ENCODE data around the gene FTCD. TPM values are rescaled to one million over a fixed set of nuclear protein-coding genes. Genes with fewer than 3 reads are reported as not detected.

The FTCD gene
- total RNA-seq, 1 experiment from 2014 or later, result 0.40 TPM

- Histone ChIP-seq H3K27ac (ENCODE audit: low read length) (no peak overlapping the region), H4K20me1 (ENCODE audit: low read length) (no peaks in the 10 kb centered on the region), H3K27me3 (ENCODE audit: low read length) (no peaks in the 10 kb centered on the region), H3F3A (ENCODE audit: low read length, unreplicated experiment) (no peaks in the 10 kb centered on the region), H3K9ac (ENCODE audit: low read length) (no peak overlapping the region), H3K9me2 (replicated peaks; ENCODE audit: low read length) (no peaks in the 10 kb centered on the region), H2AFZ (ENCODE audit: low read length) (no peak overlapping the region), H3K36me3 (ENCODE audit: low read depth, low read length) (no peaks in the 10 kb centered on the region), H3K4me3 (ENCODE audit: low read length) (no peak overlapping the region), H3K4me1 (ENCODE audit: insufficient read depth, low read length) (0 out of 2 replicates have a peak, but pooled peaks cover 4% of the 10 kb centered on the region), H3K9me3 (ENCODE audit: low read length) (no peaks in the 10 kb centered on the region), H3K79me2 (ENCODE audit: low read length) (no peaks in the 10 kb centered on the region), H3K4me2 (ENCODE audit: low read length) (no peak overlapping the region)
- intact Hi-C loops (cut with micrococcal nuclease), result no loop called here
- POLR2A ChIA-PET (ENCODE audit: unreplicated experiment), result no interaction called here
- DNase-seq, result no peak
- ATAC-seq, result no peak
- CTCF ChIA-PET, result no interaction called here
- TF ChIP-seq EZH2phosphoT487 (IDR thresholded peaks at IDR 0.05; ENCODE audit: borderline replicate concordance, low read length), result no peak
- TF ChIP-seq CTCF (conservative IDR thresholded peaks at IDR 0.05; ENCODE audit: low read depth, low read length), result no peak
- no peak for TF ChIP-seq EZH2 (IDR thresholded peaks at IDR 0.05; ENCODE audit: low read length, unreplicated experiment)
- BruUV-seq (replicated peaks), result no TSS peak
These were observed 2.1 kb upstream of the FTCD start for GRCh38 chr21:46157396-46157986.

- no peaks in the 10 kb centered on the region for H3K27me3 ChIP-seq (ENCODE audit: low read length)
- H3F3A ChIP-seq (ENCODE audit: low read length, unreplicated experiment), result no peaks in the 10 kb centered on the region
- no peak overlapping the region for H3K9ac ChIP-seq (ENCODE audit: low read length)
- no peak overlapping the region for H2AFZ ChIP-seq (ENCODE audit: low read length)
- intact Hi-C loops (cut with micrococcal nuclease), result no loop called here
- ChIA-PET CTCF (no interaction called here), POLR2A (ENCODE audit: unreplicated experiment) (no interaction called here)
- TF ChIP-seq EZH2 (IDR thresholded peaks at IDR 0.05; ENCODE audit: low read length, unreplicated experiment) (no peak), CTCF (conservative IDR thresholded peaks at IDR 0.05; ENCODE audit: low read depth, low read length) (no peak), EZH2phosphoT487 (IDR thresholded peaks at IDR 0.05; ENCODE audit: borderline replicate concordance, low read length) (no peak)
- no peaks in the 10 kb centered on the region for H3K79me2 ChIP-seq (ENCODE audit: low read length)
- H3K9me2 ChIP-seq (replicated peaks; ENCODE audit: low read length), result no peaks in the 10 kb centered on the region
- H3K36me3 ChIP-seq (ENCODE audit: low read depth, low read length), result no peaks in the 10 kb centered on the region
- DNase-seq (no peak), ATAC-seq (no peak)
- H3K27ac ChIP-seq (ENCODE audit: low read length), result no peak overlapping the region
- BruUV-seq (replicated peaks), result no TSS peak
- H3K4me2 ChIP-seq (ENCODE audit: low read length), result no peak overlapping the region
- H3K9me3 ChIP-seq (ENCODE audit: low read length), result no peaks in the 10 kb centered on the region
- H3K4me1 ChIP-seq (ENCODE audit: insufficient read depth, low read length), result 0 out of 2 replicates have a peak, but pooled peaks cover 4% of the 10 kb centered on the region
- H3K4me3 ChIP-seq (ENCODE audit: low read length), result no peak overlapping the region
- no peaks in the 10 kb centered on the region for H4K20me1 ChIP-seq (ENCODE audit: low read length)
These were observed 1.3 kb upstream of the FTCD start for GRCh38 chr21:46156678-46157077.

- no peak overlapping the region for H2AFZ ChIP-seq (ENCODE audit: low read length)
- no peak overlapping the region for H3K4me3 ChIP-seq (ENCODE audit: low read length)
- H3K9me3 ChIP-seq (ENCODE audit: low read length), result no peaks in the 10 kb centered on the region
- no peak overlapping the region for H3K4me2 ChIP-seq (ENCODE audit: low read length)
- TF ChIP-seq EZH2phosphoT487 (IDR thresholded peaks at IDR 0.05; ENCODE audit: borderline replicate concordance, low read length), result no peak
- no peak for TF ChIP-seq EZH2 (IDR thresholded peaks at IDR 0.05; ENCODE audit: low read length, unreplicated experiment)
- no peak for TF ChIP-seq CTCF (conservative IDR thresholded peaks at IDR 0.05; ENCODE audit: low read depth, low read length)
- H3K9me2 ChIP-seq (replicated peaks; ENCODE audit: low read length), result no peaks in the 10 kb centered on the region
- no peak for ATAC-seq
- ChIA-PET POLR2A (ENCODE audit: unreplicated experiment) (no interaction called here), CTCF (no interaction called here)
- BruUV-seq (replicated peaks), result no TSS peak
- no peaks in the 10 kb centered on the region for H4K20me1 ChIP-seq (ENCODE audit: low read length)
- intact Hi-C loops (cut with micrococcal nuclease), result no loop called here
- DNase-seq, result no peak
- H3K36me3 ChIP-seq (ENCODE audit: low read depth, low read length), result no peaks in the 10 kb centered on the region
- H3K4me1 ChIP-seq (ENCODE audit: insufficient read depth, low read length), result 0 out of 2 replicates have a peak, but pooled peaks cover 4% of the 10 kb centered on the region
- no peaks in the 10 kb centered on the region for H3F3A ChIP-seq (ENCODE audit: low read length, unreplicated experiment)
- no peaks in the 10 kb centered on the region for H3K27me3 ChIP-seq (ENCODE audit: low read length)
- H3K27ac ChIP-seq (ENCODE audit: low read length), result no peak overlapping the region
- no peak overlapping the region for H3K9ac ChIP-seq (ENCODE audit: low read length)
- H3K79me2 ChIP-seq (ENCODE audit: low read length), result no peaks in the 10 kb centered on the region
These were observed 933 bp upstream of the FTCD start for GRCh38 chr21:46156378-46156645.
